GM12864 (cell line): ENCODE measurements around the gene NGDN.

ENCODE experiments used
- DNase-seq: peaks from one replicate; pipeline ENCODE4 v3.0.0-alpha.2; 2011; ENCODE audit warnings: low read depth
- H3K4me3 ChIP-seq: 2 replicates; pipeline ENCODE4 v1.5.1; 2011; ENCODE audit warnings: mild to moderate bottlenecking, low read depth, low read length, control low read depth
- TF ChIP-seq, protein P1 (sequence below): IDR thresholded peaks from 2 replicates; pipeline ENCODE4 v1.5.1; 2011; ENCODE audit warnings: low read depth, mild to moderate bottlenecking, moderate library complexity, low read length, control low read depth, inconsistent platforms; ENCODE audit errors: missing control alignments

Gene NGDN

GRCh38 chr14:23485326-23485725, 15.8 kb downstream of the NGDN start:
- TF ChIP-seq, protein P1, sequence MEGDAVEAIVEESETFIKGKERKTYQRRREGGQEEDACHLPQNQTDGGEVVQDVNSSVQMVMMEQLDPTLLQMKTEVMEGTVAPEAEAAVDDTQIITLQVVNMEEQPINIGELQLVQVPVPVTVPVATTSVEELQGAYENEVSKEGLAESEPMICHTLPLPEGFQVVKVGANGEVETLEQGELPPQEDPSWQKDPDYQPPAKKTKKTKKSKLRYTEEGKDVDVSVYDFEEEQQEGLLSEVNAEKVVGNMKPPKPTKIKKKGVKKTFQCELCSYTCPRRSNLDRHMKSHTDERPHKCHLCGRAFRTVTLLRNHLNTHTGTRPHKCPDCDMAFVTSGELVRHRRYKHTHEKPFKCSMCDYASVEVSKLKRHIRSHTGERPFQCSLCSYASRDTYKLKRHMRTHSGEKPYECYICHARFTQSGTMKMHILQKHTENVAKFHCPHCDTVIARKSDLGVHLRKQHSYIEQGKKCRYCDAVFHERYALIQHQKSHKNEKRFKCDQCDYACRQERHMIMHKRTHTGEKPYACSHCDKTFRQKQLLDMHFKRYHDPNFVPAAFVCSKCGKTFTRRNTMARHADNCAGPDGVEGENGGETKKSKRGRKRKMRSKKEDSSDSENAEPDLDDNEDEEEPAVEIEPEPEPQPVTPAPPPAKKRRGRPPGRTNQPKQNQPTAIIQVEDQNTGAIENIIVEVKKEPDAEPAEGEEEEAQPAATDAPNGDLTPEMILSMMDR = no peak
- DNase-seq = no peak
- H3K4me3 ChIP-seq = no peak overlapping the region

DNA sequence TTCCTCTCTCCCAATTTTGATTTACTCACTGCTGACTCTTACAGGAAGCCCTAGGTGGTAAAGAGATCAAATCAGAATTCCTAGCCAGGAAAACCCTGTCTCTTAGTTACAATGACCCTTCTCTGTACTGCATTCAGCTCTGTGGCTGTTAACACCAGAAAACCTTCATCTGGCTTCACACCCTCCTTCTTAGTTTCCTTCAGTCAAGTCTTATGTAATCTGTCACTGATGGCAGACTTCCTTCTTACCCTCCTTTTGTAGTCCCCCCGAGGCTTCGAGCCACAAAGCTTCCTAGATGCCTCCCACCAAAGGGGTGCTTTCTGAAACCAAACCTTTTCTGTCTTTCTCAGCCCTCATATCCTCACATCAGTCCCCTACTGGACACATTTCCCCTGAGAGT, 16.5 kb downstream of the NGDN start:
- TF ChIP-seq, protein P1 = no peak
- H3K4me3 ChIP-seq = no peak overlapping the region
- no peak for DNase-seq

GRCh38 chr14:23487216-23487615, 17.7 kb downstream of the NGDN start:
- TF ChIP-seq, protein P1 = no peak
- no peak for DNase-seq
- H3K4me3 ChIP-seq = no peak overlapping the region

DNA sequence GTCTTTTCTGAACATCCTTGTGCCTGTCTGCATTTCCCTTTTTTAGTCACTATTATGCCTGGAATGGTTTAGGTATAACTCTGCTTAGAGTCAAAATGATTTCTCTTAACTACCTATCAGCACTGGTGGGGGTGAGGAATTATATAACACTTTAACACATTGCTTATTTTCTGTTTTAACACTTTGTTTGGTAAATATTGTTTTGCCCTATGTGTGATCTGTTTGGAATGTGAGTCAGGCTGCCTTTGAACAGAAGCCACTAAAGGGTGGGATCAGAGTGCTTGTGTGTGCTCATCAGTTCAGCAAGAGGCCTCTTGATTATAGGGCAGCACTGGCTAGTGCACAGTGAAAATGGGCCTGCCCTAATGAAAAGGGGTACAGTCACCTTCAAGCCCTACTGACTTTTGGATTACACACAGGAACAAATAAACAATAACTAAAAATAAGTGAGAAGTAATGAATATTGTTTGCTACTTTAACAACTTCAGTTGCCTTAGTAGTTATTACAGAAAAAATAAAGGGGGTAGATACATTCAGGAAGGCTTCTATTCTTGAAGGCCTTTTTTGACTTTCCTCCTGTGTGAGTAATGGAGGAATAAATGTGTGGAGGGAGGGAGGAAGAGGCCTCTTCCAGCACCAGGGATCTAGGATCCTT, 23.2 kb downstream of the NGDN start:
- TF ChIP-seq, protein P1 = no peak
- DNase-seq = no peak
- no peak overlapping the region for H3K4me3 ChIP-seq

- H3K4me3 ChIP-seq = no peak overlapping the region
- TF ChIP-seq, protein P1 = no peak
- DNase-seq = no peak
Measured at GRCh38 chr14:23494223-23494622, 24.7 kb downstream of the NGDN start.

DNA sequence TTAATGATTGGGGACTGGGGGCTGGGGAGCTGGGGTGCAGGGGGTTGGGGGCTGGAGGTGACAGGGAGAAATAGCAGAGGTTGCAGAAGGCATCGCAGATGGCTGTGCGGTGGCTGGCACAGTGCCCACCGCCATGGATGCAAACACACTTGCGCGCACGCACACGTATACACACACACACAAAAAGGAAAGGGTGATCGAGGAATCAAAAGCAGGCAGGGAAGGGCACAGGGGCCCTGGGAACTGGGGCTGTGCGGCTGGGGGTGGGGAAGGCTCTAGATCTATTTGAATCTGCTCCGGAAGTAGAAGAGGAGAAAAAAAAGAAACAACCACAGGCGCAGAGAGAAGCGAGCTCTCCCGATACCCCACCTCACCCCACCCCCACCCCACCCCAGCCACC, 42.7 kb downstream of the NGDN start:
- no peak overlapping the region for H3K4me3 ChIP-seq
- DNase-seq = no peak
- TF ChIP-seq, protein P1 = no peak
